ENCODE results near the gene PDE7B. TPM values are rescaled to one million over a fixed set of nuclear protein-coding genes. Genes with fewer than 3 reads are reported as not detected.

PDE7B gene
- total RNA-seq, 1 experiment from 2014 or later = 0.03 TPM

DNA sequence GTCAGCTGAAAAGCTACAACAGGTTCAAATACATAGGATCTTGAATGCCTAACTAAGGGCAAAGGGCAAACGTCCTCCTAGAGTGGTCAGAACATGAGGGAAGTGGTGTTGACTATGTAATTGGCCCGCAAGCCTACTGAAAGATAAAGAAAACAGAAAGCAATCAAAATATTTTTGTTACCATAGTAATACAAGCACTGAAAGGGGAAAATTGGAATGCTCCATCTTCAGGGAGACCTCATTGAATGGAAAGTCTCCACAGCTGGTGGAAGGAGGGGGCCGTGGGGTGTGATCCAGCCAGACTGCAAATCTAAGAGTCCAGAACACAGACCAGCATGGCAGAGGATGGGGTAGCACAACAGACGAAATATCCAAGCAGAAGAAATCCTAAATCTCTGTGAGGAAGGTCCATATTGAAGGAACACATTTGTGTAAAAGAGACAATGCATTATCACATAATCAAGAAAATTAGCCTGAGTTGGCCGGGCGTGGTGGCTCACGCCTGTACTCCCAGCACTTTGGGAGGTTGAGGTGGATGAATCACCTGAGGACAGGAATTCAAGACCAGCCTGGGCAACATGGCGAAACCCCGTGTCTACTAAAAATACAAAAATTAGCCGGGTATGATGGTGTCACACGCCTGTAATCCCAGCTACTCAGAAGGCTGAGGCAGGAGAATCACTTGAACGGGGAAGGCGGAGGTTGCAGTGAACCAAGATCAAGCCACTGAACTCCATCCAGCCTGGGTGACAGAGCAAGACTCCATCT is 359.1 kb downstream of the PDE7B start:
- CTCF ChIA-PET = no interaction called here
- Histone ChIP-seq H3K27ac (ENCODE audit: low read length) (no peak overlapping the region), H3K27me3 (ENCODE audit: control insufficient read depth, insufficient read depth, low read length) (no peaks in the 10 kb centered on the region), H3K4me3 (ENCODE audit: low read depth in 2 of 2, low read length in 2 of 2) (no peak overlapping the region), H3K9me3 (ENCODE audit: control insufficient read depth, insufficient read depth, low read depth, low read length) (no peaks in the 10 kb centered on the region), H3K4me1 (ENCODE audit: control insufficient read depth, insufficient read depth, low read length) (no peaks in the 10 kb centered on the region), H3K36me3 (ENCODE audit: control insufficient read depth, insufficient read depth, low read length) (no peaks in the 10 kb centered on the region)
- in situ Hi-C loops (cut with HindIII; ENCODE audit: low pct_unique_long_range_greater_than_20kb, low sequenced_read_pairs) (no loop called here), intact Hi-C loops (cut with micrococcal nuclease; ENCODE audit: unreplicated experiment) (no loop called here)
- DNase-seq (ENCODE audit: low read depth, low spot score) = no peak
- TF ChIP-seq TCF7L2 (IDR thresholded peaks at IDR 0.05; ENCODE audit: low read depth, low read length) (no peak), SIN3A (IDR thresholded peaks at IDR 0.05; ENCODE audit: borderline replicate concordance, insufficient read depth, low read depth, low read length) (no peak), POLR2AphosphoS5 (IDR thresholded peaks at IDR 0.05; ENCODE audit: low read depth, low read length) (no peak)
- TF ChIP-seq, protein P1, sequence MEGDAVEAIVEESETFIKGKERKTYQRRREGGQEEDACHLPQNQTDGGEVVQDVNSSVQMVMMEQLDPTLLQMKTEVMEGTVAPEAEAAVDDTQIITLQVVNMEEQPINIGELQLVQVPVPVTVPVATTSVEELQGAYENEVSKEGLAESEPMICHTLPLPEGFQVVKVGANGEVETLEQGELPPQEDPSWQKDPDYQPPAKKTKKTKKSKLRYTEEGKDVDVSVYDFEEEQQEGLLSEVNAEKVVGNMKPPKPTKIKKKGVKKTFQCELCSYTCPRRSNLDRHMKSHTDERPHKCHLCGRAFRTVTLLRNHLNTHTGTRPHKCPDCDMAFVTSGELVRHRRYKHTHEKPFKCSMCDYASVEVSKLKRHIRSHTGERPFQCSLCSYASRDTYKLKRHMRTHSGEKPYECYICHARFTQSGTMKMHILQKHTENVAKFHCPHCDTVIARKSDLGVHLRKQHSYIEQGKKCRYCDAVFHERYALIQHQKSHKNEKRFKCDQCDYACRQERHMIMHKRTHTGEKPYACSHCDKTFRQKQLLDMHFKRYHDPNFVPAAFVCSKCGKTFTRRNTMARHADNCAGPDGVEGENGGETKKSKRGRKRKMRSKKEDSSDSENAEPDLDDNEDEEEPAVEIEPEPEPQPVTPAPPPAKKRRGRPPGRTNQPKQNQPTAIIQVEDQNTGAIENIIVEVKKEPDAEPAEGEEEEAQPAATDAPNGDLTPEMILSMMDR (IDR thresholded peaks at IDR 0.05) = no peak
- TF ChIP-seq, protein P2, sequence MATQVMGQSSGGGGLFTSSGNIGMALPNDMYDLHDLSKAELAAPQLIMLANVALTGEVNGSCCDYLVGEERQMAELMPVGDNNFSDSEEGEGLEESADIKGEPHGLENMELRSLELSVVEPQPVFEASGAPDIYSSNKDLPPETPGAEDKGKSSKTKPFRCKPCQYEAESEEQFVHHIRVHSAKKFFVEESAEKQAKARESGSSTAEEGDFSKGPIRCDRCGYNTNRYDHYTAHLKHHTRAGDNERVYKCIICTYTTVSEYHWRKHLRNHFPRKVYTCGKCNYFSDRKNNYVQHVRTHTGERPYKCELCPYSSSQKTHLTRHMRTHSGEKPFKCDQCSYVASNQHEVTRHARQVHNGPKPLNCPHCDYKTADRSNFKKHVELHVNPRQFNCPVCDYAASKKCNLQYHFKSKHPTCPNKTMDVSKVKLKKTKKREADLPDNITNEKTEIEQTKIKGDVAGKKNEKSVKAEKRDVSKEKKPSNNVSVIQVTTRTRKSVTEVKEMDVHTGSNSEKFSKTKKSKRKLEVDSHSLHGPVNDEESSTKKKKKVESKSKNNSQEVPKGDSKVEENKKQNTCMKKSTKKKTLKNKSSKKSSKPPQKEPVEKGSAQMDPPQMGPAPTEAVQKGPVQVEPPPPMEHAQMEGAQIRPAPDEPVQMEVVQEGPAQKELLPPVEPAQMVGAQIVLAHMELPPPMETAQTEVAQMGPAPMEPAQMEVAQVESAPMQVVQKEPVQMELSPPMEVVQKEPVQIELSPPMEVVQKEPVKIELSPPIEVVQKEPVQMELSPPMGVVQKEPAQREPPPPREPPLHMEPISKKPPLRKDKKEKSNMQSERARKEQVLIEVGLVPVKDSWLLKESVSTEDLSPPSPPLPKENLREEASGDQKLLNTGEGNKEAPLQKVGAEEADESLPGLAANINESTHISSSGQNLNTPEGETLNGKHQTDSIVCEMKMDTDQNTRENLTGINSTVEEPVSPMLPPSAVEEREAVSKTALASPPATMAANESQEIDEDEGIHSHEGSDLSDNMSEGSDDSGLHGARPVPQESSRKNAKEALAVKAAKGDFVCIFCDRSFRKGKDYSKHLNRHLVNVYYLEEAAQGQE (IDR thresholded peaks at IDR 0.05; ENCODE audit: insufficient read depth in 1 of 2, low read depth in 2 of 2, low read length in 1 of 2) = no peak
- no peak for ATAC-seq
- POLR2A ChIA-PET = no interaction called here
- BruUV-seq (replicated peaks) = no TSS peak

DNA sequence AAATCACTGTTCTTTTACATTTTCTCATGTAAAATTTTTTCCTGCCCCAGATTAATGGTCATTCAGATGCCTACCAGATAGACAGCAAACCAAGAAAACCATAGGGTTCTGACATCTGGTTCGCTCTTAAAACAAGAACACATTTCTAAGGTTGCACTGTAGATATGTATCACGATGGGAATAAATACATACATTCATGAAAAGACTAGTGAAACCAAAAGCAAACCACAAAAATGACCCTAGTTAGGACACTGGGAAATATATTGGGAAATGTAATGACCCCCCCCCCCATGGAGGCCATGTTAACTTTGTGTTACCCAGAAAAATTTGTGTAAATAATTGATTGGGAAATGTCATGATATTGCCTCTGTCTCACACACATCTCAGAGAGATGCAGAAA is 361.1 kb downstream of the PDE7B start:
- Histone ChIP-seq H3K9me3 (ENCODE audit: control insufficient read depth, insufficient read depth, low read depth, low read length) (no peaks in the 10 kb centered on the region), H3K36me3 (ENCODE audit: control insufficient read depth, insufficient read depth, low read length) (no peaks in the 10 kb centered on the region), H3K4me3 (ENCODE audit: low read depth in 2 of 2, low read length in 2 of 2) (no peak overlapping the region), H3K4me1 (ENCODE audit: control insufficient read depth, insufficient read depth, low read length) (no peaks in the 10 kb centered on the region), H3K27ac (ENCODE audit: low read length) (no peak overlapping the region), H3K27me3 (ENCODE audit: control insufficient read depth, insufficient read depth, low read length) (no peaks in the 10 kb centered on the region)
- ATAC-seq = no peak
- POLR2A ChIA-PET = no interaction called here
- TF ChIP-seq, protein P1 (IDR thresholded peaks at IDR 0.05) = no peak
- TF ChIP-seq POLR2AphosphoS5 (IDR thresholded peaks at IDR 0.05; ENCODE audit: low read depth, low read length) (no peak), TCF7L2 (IDR thresholded peaks at IDR 0.05; ENCODE audit: low read depth, low read length) (no peak), SIN3A (IDR thresholded peaks at IDR 0.05; ENCODE audit: borderline replicate concordance, insufficient read depth, low read depth, low read length) (no peak)
- TF ChIP-seq, protein P2 (IDR thresholded peaks at IDR 0.05; ENCODE audit: insufficient read depth in 1 of 2, low read depth in 2 of 2, low read length in 1 of 2) = no peak
- DNase-seq (ENCODE audit: low read depth, low spot score) = no peak
- intact Hi-C loops (cut with micrococcal nuclease; ENCODE audit: unreplicated experiment) = no loop called here
- CTCF ChIA-PET = no interaction called here
- in situ Hi-C loops (cut with HindIII; ENCODE audit: low pct_unique_long_range_greater_than_20kb, low sequenced_read_pairs) = no loop called here
- BruUV-seq (replicated peaks) = no TSS peak

Measured in Panc1 (cell line).